TTC549 (cell line): Measurements from ENCODE around the gene NOL11.
"Not testable (repeated sequence)": the region's sequence is repeated elsewhere in the genome, so short reads cannot be mapped to it uniquely, and the experiment has no call there.

Experiments
- FAIRE-seq: peaks from 2 replicates; lab custom pipeline; 2012; peaks lifted over from hg19 to GRCh38; lab: Jason Lieb, UNC

NOL11 gene

GRCh38 chr17:67711916-67712315, 5.8 kb upstream of the NOL11 start:
- no peak for FAIRE-seq

GRCh38 chr17:67712375-67712774, 5.4 kb upstream of the NOL11 start:
- FAIRE-seq: no peak

DNA sequence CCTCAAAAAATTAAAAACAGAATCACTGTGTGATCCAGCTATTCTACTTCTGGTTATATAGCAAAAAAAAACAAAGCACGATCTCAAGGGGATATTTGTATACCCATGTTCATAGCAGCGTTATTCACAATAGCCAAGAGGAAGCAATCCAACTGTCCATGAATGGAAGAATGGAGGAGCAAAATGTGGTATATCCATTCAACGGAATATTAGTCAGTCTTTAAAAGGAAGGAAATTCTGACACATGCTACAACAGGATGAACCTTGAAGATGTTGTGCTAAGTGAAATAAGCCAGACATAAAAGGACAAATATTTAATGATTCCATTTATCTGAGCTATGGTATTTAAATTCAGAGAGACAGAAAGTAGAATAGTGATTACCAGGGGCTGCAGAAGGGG, 4.6 kb upstream of the NOL11 start:
- no peak for FAIRE-seq

DNA sequence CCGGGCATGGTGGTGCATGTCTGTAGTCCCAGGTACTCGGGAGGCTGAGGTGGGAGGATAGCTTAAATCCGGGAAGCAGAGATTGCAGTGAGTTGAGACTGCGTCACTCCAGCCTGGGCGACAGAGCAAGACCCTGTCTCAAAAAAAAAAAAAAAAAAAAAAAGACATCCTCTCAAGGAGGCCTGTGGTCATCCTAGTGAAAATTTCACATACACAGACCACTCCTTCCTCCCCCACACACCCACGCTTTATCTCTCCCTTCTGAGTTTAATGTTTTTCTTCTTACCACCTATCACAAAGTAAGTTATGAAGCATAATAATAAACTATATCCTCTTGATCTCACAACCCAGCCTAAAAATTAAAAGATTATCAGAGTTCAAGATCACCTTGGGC, 1.3 kb upstream of the NOL11 start:
- FAIRE-seq: no peak

GRCh38 chr17:67717192-67717623, 528 bp upstream of the NOL11 start:
- FAIRE-seq: no peak

DNA sequence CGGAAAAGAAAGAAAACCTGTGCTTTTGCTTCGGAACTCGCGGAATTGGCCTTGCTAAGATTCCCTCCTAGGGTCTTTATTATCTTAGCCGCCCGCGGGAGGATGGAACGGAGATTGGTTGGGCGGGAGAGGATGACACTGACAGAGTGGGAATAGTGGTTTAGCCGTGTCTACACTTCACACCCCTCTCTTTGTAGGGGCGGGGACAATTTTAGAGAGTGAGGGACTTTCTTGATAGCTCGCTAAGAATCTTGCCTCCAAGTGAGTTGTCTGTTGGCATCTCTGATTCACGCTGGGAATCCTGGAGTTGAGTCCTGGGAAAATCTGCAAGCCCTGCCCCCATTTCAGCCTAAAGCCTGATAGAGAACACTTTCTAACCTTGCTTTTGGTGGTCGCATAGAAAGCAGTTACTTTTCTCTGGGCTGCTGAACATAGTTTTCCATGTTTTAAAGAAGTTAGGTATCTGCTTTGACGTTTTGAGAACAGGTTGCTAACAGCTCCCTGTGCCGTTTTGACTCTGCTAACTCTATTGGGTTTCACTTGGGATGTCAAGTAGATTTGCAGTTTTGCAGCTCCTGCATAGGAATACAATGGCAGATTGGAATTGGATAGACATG, 697 bp downstream of the NOL11 start:
- FAIRE-seq: no peak

DNA sequence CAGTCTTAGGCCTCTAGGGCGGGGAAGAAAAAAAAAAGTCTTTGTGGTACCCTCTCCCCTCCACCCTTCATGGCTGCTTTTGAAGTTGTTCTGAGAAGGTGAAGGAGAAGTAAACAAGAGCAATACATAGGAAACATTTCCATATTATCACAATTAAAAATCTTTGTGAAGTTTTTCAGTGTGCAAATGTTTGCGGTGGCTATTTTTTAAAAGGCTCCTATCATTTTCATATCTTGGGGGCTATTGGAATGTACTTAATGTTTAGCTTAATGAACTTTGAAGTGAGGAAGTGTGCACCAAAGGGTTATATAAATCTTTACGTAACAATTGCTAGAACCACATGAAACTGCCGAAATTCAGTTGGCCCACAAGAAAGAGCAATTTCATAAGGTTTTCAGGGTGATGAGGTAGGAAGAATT, 7.6 kb downstream of the NOL11 start:
- no peak for FAIRE-seq

DNA sequence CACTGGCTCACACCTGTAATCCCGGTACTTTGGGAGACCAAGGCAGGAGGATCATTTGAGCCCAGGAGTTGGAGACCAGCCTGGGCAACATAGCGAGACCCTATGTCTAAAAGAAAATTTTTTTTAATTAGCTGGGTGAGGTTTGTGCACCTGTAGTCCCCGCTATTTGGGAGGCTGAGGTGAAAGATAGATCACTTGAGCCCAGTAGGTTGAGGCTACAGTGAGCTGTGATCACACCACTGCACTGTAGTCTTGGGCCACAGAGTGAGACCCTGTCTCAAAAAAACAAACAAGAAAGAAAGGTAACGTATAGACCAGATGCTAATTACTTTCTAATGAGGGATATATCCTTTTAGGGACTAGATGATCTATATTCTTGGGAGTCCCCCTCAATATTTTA, 8.1 kb downstream of the NOL11 start:
- no peak for FAIRE-seq

- not testable (repeated sequence) for FAIRE-seq
Observed at GRCh38 chr17:67727152-67728039, 9.7 kb downstream of the NOL11 start.

DNA sequence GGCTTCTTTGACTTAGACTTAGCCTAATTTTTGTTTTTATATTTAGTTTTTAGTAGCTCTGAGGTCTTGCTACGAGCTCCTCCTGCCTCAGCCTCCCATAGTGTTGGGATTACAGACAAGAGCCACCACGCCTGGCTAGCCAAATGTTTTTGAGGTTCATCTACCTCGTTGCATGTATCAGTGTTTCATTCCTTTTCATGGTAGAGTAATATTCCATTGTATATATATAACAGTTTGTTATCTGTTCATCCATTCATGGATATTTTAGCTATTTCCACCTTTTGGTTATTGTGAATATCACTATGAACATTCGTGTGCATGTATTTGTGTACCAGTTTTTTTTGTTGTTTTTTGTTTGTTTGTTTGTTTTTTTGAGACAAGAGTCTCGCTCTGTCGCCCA, 12.2 kb downstream of the NOL11 start:
- no peak for FAIRE-seq

DNA sequence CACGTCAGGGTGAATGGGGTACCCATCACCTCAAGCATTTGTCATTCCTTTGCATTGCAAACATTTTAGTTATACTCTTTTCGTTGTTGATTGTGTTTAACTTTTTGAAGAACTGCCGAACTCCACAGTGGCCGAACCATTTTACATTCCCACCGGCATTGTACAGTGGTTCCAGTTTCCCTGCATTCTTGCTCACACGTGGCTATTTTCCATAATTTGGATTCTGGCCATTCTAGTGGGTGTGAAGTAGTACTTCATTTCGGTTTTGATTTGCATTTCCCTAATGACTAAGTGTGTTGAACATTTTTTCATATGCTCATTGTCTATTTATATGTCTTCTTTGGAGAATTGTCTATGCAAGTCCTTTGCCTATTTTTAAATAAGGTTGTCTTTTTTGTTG, 13.0 kb downstream of the NOL11 start:
- no peak for FAIRE-seq

DNA sequence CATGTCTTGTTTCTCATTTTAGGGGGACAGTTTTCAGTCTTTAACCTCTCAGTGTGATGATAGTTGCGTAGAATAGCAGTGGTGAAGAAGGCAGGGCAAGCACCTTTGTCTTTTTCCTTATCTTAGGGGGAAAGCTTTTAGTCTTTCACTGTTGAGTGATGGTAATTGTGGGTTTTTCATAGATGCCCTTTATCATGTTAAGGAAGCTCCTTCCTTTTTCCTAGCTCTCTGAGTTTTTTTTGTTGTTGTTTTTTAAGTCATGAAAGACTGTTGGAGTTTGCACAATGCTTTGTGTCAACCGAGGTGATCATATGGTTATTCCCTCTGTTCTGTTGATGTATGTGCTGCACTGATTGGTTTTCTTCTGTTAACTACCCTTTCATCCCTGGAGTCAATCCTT, 15.7 kb downstream of the NOL11 start:
- no peak for FAIRE-seq

DNA sequence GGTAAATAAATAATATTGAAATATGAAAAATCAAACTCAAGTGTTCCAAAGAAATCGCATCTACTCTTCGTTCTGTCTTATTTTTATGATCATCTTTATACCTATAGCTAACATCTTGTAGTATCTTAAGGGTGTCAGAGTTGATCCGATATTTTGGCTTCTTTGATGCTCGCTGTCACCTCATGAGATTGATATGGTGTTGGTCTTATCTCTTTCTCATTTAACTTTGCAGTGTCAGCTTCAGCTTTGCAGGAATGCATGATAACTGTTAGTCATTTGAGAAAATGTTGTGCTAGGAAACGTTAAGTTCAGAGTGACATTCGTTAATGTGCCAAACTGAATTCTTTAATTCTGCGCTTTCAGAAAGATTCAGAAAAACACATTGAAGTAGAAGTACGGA, 19.4 kb downstream of the NOL11 start:
- FAIRE-seq: no peak

- no peak for FAIRE-seq
Observed at GRCh38 chr17:67742025-67742424, 24.3 kb downstream of the NOL11 start.

DNA sequence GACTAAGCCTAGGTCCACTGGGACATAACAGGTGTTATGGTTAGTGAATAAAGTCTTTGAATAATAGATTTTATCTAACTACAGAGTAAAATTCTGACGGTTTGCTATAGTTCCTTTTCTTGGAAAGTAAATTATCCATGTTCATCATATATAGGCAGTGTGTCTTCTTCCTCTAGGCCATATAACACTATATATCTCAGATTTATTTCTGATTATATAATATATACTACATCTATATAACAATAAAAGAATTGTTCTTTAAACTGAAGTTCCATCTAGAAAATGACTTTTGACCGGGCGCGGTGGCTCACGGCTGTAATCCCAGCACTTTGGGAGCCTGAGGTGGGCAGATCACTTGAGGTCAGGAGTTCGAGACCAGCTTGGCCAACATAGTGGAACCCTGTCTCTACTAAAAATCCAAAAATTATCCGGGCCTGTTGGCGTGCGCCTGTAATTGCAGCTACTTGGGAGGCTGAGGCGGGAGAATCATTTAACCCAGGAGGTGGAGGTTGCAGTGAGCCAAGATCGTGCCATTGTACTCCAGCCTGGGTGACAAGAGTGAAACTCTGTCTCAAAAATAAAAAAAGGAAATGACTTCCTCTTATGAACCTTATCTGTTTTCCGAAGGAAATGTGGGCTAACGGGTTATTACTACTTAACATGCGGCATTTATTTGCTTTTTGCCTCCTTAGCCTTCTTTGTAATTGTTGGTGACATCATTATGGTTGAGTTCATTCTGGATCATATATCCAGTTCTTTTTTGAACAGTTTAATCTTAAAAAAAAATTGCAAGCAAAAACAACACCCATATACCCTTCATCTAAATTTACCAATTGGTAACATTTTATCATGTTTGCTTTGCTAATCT, 29.2 kb downstream of the NOL11 start:
- FAIRE-seq: no peak

DNA sequence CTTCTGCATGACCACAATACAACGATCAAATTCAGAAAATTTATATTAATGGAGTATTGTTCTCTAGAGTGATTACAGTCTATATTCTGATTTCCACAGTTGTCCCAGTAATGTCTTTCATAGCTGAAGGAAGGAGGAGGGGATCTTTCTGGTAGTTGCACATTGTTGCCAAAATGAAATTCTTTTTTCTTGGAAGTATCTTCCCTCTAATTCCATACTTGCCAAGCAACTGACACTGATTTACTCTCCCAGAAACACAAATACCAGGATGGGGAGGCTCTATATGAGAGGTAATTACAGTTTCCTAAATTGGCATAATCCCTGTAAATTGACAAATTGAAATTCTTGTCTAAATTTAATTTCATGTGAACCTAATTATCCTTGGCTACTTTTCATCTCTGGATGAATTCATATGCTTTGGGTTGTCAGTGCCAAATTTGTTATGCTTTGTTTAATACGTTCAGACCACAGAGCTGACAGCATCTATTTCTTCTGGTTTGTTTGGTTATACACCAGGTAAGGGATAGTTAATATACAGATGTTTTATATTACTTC, 30.0 kb downstream of the NOL11 start:
- FAIRE-seq: no peak

DNA sequence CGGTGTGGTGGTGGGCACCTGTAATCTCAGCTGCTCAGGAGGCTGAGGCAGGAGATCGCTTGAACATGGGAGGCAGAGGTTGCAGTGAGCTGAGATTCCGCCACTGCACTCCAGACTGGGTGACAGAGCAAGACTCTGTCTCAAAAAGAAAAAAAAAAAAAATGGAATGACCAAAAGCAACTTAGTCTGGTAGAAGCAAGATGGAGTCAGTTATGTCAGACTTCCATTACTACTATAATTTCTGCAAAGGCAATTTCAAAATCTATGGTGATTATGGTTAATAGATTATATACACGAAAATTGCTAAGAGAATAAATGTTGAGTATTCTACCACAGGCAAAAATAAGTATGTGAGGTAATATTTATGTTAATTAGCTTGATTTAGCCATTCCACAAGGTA, 32.3 kb downstream of the NOL11 start:
- no peak for FAIRE-seq

- FAIRE-seq: no peak
Observed at GRCh38 chr17:67751101-67752074, 33.7 kb downstream of the NOL11 start.

DNA sequence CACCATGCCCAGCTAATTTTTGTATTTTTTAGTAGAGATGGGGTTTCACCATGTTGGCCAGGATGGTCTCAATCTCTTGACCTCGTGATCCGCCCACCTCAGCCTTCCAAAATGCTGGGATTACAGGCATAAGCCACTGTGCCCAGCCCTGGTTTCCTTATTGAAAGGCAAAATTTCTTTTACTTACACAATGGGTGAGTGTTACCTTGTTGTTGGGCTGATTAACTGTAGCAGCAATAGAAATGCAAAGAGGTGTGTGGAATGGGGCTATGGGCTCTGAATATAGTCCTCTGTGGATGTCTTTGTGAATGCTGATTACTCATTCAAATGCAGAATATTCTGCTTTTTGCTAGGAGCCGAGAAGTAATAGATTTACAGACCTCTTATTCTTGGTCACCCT, 34.4 kb downstream of the NOL11 start:
- FAIRE-seq: not testable (repeated sequence)

- no peak for FAIRE-seq
Observed at GRCh38 chr17:67753026-67753425, 35.3 kb downstream of the NOL11 start.

DNA sequence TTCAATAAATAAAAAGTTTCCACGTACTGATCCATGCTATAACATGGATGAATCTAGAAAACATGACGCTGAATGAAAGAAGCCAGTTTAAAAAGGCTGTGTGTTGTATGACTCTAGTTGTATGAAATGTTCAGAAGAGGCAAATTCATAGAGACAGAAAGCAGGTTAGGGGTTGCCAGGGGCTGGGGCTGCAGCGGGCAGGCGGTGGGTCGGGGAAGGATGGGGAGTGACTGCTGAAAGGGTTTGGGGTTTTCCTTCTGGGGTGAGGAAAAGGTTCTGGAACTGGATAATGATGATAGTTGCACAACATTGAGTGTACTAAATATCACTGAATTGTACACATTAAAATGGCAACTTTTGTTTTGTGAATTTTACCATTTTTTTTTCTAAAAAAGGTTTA, 36.3 kb downstream of the NOL11 start:
- no peak for FAIRE-seq
